SK-N-SH (cell line): ENCODE measurements around the gene GALNT13. TPM values are rescaled to one million over a fixed set of nuclear protein-coding genes. Genes with fewer than 3 reads are reported as not detected.

Source experiments
- CTCF ChIA-PET: fragments of 300-600, 350-600 bp; formaldehyde crosslinking; extraction: SDS; loops from one replicate; lab custom pipeline; 2021; lab: Yijun Ruan, JAX
- POLR2A ChIA-PET: fragments of 350-600 bp; sonication (Branson Sonifier 250); formaldehyde crosslinking; extraction: SDS; loops from one replicate; lab custom pipeline; 2020; ENCODE audit warnings: antibody characterized with exemption, inconsistent platforms; lab: Yijun Ruan, JAX
- DNase-seq: peaks from one replicate; pipeline ENCODE4 v3.0.0; 2012
- H2AFZ ChIP-seq: fragments of 200-600 bp; sonication (generic); 2 replicates; pipeline ENCODE4 v1.8.1; 2016; ENCODE audit warnings: antibody characterized with exemption, mild to moderate bottlenecking, low read depth
- H3F3A ChIP-seq: fragments of 200-600 bp; sonication (generic); replicated peaks from 2 replicates; pipeline ENCODE3; 2016; ENCODE audit warnings: antibody characterized with exemption, mild to moderate bottlenecking; ENCODE audit not compliant: insufficient read depth
- H3K27ac ChIP-seq, 2 experiments: fragments of 200-500 bp in 1 of 2; fragments of 200-600 bp in 1 of 2; sonication (Bioruptor generic) in 1 of 2; sonication (generic), shearing (Covaris generic) in 1 of 2; 2 replicates each; pipeline versions ENCODE4 v1.5.1 to v1.6.1; 2014 to 2016; ENCODE audit warnings: low read depth in 2 of 2, inconsistent platforms in 1 of 2, low read length in 1 of 2, mild to moderate bottlenecking in 1 of 2, mixed read lengths in 1 of 2
- H3K27me3 ChIP-seq: fragments of 200-600 bp; sonication (generic), shearing (Covaris generic); 2 replicates; pipeline ENCODE4 v1.6.1; 2016; ENCODE audit warnings: mixed run types; ENCODE audit not compliant: insufficient read depth
- H3K36me3 ChIP-seq, 2 experiments: fragments of 200-500 bp in 1 of 2; fragments of 200-600 bp in 1 of 2; sonication (Bioruptor generic) in 1 of 2; sonication (generic) in 1 of 2; replicated peaks in 1 of 2; 2 replicates each; pipeline versions ENCODE3 to v1.5.1; 2014 to 2016; ENCODE audit warnings: low read length in 1 of 2, mild to moderate bottlenecking in 1 of 2; ENCODE audit not compliant: insufficient read depth in 2 of 2, control insufficient read depth in 1 of 2
- H3K4me1 ChIP-seq, 2 experiments: fragments of 200-500 bp in 1 of 2; fragments of 200-600 bp in 1 of 2; sonication (Bioruptor generic) in 1 of 2; sonication (generic), shearing (Covaris generic) in 1 of 2; 2 replicates each; pipeline versions ENCODE4 v1.5.1 to v1.6.1; 2014 to 2016; ENCODE audit warnings: low read depth in 1 of 2, low read length in 1 of 2, mixed run types in 1 of 2; ENCODE audit not compliant: insufficient read depth in 2 of 2, control insufficient read depth in 1 of 2
- H3K4me2 ChIP-seq: fragments of 200-600 bp; sonication (generic), shearing (Covaris generic); 2 replicates; pipeline ENCODE4 v1.6.1; 2017; ENCODE audit warnings: mixed run types
- H3K4me3 ChIP-seq, 2 experiments: fragments of 200-500 bp in 1 of 2; fragments of 200-600 bp in 1 of 2; sonication (Bioruptor generic) in 1 of 2; sonication (generic), shearing (Covaris generic) in 1 of 2; 2 replicates each; pipeline versions ENCODE4 v1.5.1 to v1.8.1; 2014 to 2016; ENCODE audit warnings: low read depth in 2 of 2, inconsistent platforms in 1 of 2, low read length in 1 of 2, mild to moderate bottlenecking in 1 of 2, mixed read lengths in 1 of 2, moderate library complexity in 1 of 2
- H3K79me2 ChIP-seq: fragments of 200-600 bp; sonication (generic); 2 replicates; pipeline ENCODE4 v1.8.1; 2017; ENCODE audit warnings: mild to moderate bottlenecking; ENCODE audit not compliant: insufficient read depth
- H3K9ac ChIP-seq: fragments of 200-600 bp; sonication (generic); 2 replicates; pipeline ENCODE4 v1.6.1; 2017; ENCODE audit warnings: mixed run types
- H3K9me2 ChIP-seq: fragments of 200-600 bp; sonication (generic); 2 replicates; pipeline ENCODE4 v1.6.1; 2017; ENCODE audit warnings: mixed run types
- H3K9me3 ChIP-seq: fragments of 200-600 bp; sonication (generic); 2 replicates; pipeline ENCODE4 v1.6.1; 2017; ENCODE audit warnings: mixed run types, mild to moderate bottlenecking, moderate library complexity
- H4K20me1 ChIP-seq: fragments of 200-600 bp; sonication (generic); 2 replicates; pipeline ENCODE4 v1.6.1; 2017; ENCODE audit warnings: mild to moderate bottlenecking, mixed run types; ENCODE audit not compliant: insufficient read depth
- CHD2 ChIP-seq: fragments of 150-350 bp; IDR thresholded peaks from 2 replicates; pipeline ENCODE4 v1.6.1; 2018; ENCODE audit warnings: low read length; ENCODE audit not compliant: partially characterized antibody
- ELF1 ChIP-seq: IDR thresholded peaks from 2 replicates; pipeline ENCODE4 v1.4.0; 2012
- EZH2phosphoT487 ChIP-seq: fragments of 200-600 bp; sonication (generic); IDR thresholded peaks from 2 replicates; pipeline ENCODE4 v1.6.1; 2017; ENCODE audit warnings: low read depth, mixed run types, mild to moderate bottlenecking, antibody characterized with exemption, moderate library complexity, borderline replicate concordance
- MEF2A ChIP-seq: IDR thresholded peaks from 2 replicates; pipeline ENCODE4 v1.4.0; 2012; ENCODE audit warnings: low read depth, borderline replicate concordance
- NRF1 ChIP-seq: IDR thresholded peaks from 2 replicates; pipeline ENCODE4 v1.6.1; 2012; ENCODE audit warnings: low read depth, mild to moderate bottlenecking, low read length
- RAD21 ChIP-seq: IDR thresholded peaks from 2 replicates; pipeline ENCODE4 v1.6.1; 2012; ENCODE audit warnings: mild to moderate bottlenecking, low read length
- RFX5 ChIP-seq: IDR thresholded peaks from 2 replicates; pipeline ENCODE4 v1.6.1; 2012; ENCODE audit warnings: mild to moderate bottlenecking, improper control_type of control experiment, low read length
- TAF1 ChIP-seq: IDR thresholded peaks from 2 replicates; pipeline ENCODE4 v1.6.1; 2012; ENCODE audit warnings: low read depth, mild to moderate bottlenecking, low read length, moderate library complexity, borderline replicate concordance
- TCF12 ChIP-seq: IDR thresholded peaks from 2 replicates; pipeline ENCODE4 v1.4.0; 2012
- TEAD4 ChIP-seq: IDR thresholded peaks from 2 replicates; pipeline ENCODE4 v1.4.0; 2012; ENCODE audit warnings: mild to moderate bottlenecking, borderline replicate concordance; ENCODE audit not compliant: insufficient read depth
- USF2 ChIP-seq: fragments of 150-350 bp; IDR thresholded peaks from 2 replicates; pipeline ENCODE4 v1.6.1; 2017; ENCODE audit warnings: antibody characterized with exemption, low read length, low read depth, borderline replicate concordance
- YY1 ChIP-seq: IDR thresholded peaks from 2 replicates; pipeline ENCODE4 v1.4.0; 2012; ENCODE audit warnings: low read depth, mild to moderate bottlenecking
- WGBS: methylation state at CpG from one replicate; pipeline ENCODE4 v1.1.6; 2017; ENCODE audit warnings: low lambda C conversion rate; 5-methylcytosine and 5-hydroxymethylcytosine counted together
- polyA plus RNA-seq, 3 experiments: library from polyadenylated mRNA; depleted of rRNA; stranded (reverse); fragments of >200 nt; gene quantifications; 2 replicates each; pipeline ENCODE4 v1.2.3, GENCODE V29; 2012

GALNT13 gene
- polyA plus RNA-seq, 1 of the 3 experiments (the other 2 are of a cell fraction): 0.33 TPM

GRCh38 chr2:153986488-153987229, 114.9 kb downstream of the GALNT13 start:
- WGBS: 31% methylated on average over 9 of the region's 9 CpGs
- Histone ChIP-seq H4K20me1 (no peaks in the 10 kb centered on the region), H3K27me3 (no peaks in the 10 kb centered on the region), H3K9me2 (no peaks in the 10 kb centered on the region), H3K36me3 (no peaks in the 10 kb centered on the region), H3F3A (no peaks in the 10 kb centered on the region), H3K79me2 (no peaks in the 10 kb centered on the region), H3K4me3 (no peak overlapping the region), H3K9ac (no peak overlapping the region), H2AFZ (no peak overlapping the region), H3K9me3 (no peaks in the 10 kb centered on the region; the same call in 1 of the 2 replicates), H3K27ac (no peak overlapping the region), H3K4me2 (no peak overlapping the region), H3K4me1 (no peaks in the 10 kb centered on the region)
- DNase-seq: no peak
- TF ChIP-seq TAF1: no peak
- ChIA-PET POLR2A (no interaction called here), CTCF (no interaction called here)

GRCh38 chr2:153990771-153991170, 119.0 kb downstream of the GALNT13 start:
- Histone ChIP-seq H3K27me3 (no peaks in the 10 kb centered on the region), H3K9me3 (no peaks in the 10 kb centered on the region), H3K9ac (no peak overlapping the region), H3K4me2 (no peak overlapping the region), H3F3A (no peaks in the 10 kb centered on the region), H3K27ac (no peak overlapping the region), H2AFZ (no peak overlapping the region), H3K36me3 (no peaks in the 10 kb centered on the region), H3K4me3 (no peak overlapping the region), H3K79me2 (no peaks in the 10 kb centered on the region), H3K4me1 (no peaks in the 10 kb centered on the region), H4K20me1 (no peaks in the 10 kb centered on the region), H3K9me2 (no peaks in the 10 kb centered on the region)
- DNase-seq: no peak
- POLR2A ChIA-PET: no interaction called here
- CTCF ChIA-PET: no interaction called here
- TF ChIP-seq YY1 (no peak), ELF1 (no peak), NRF1 (no peak), TCF12 (no peak), TAF1 (no peak), RAD21 (no peak), TEAD4 (no peak), EZH2phosphoT487 (no peak), CHD2 (no peak), RFX5 (no peak), USF2 (no peak), MEF2A (no peak)
